ENCODE data around the gene IFT52. TPM values are rescaled to one million over a fixed set of nuclear protein-coding genes. Genes with fewer than 3 reads are reported as not detected.

Gene IFT52, protein sequence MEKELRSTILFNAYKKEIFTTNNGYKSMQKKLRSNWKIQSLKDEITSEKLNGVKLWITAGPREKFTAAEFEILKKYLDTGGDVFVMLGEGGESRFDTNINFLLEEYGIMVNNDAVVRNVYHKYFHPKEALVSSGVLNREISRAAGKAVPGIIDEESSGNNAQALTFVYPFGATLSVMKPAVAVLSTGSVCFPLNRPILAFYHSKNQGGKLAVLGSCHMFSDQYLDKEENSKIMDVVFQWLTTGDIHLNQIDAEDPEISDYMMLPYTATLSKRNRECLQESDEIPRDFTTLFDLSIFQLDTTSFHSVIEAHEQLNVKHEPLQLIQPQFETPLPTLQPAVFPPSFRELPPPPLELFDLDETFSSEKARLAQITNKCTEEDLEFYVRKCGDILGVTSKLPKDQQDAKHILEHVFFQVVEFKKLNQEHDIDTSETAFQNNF
- 1 to 10 TPM; 2.5 to 5.3 (median 3.7) TPM for total RNA-seq
- 1 to 10 TPM; 2.9 to 4.9 (median 3.0) TPM for polyA plus RNA-seq
- long read RNA-seq, donor 1, partial matches to known transcripts, result 0 of 2 reads
- long read RNA-seq, donor 1, other reads (novel, unspliced or antisense), result 0 of 2 reads
- long read RNA-seq, donor 2, partial matches to known transcripts, result 1 of 9 reads
- long read RNA-seq, donor 2, other reads (novel, unspliced or antisense), result 1 of 9 reads

DNA sequence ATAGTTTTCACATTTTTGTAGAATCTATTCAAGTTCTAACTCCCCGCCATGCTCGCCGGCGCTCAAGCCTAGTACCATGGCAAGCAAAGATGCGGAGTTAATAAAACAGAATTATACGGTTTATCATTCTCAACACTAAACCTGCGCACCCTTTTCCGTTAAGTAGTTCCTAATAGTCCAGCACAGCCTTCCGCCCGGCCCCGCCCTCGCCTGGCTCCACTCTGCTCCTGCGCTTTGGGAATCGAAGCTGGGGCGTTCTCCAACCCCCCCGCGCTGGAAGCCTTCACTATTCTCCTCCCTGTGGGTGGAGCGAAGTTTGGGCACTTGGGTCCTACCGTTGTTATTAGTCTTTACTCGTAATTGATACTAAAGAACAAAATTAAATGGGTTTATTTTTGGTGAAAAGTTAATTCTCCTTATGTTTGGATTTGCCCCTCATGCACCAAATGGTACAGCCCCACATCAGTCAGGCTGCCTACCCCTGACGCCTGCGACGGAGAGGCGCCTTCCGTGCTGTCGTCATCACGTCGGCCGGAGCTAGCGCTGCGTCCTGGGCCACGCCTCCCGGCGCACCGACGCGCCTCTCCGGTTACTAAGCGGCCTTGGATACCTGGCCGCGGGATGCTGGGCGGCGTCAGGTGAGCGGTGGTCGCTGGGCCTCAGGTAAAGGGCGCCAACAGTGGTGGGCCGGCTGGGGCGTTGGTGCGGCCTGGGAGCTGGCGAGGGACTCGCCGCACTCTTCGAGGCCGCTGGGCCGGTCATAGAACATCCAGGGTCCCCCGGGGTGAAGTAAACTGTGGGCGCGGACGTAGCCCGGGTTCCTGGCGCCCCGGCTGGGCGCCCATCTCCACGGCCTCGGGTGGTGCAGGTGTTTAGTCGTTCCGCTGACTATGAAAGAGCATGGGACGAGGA is at the start of gene IFT52:
Gene IFT52, plus strand, starts transcription at position 546 of the 912 bp plus-strand sequence. CDS start 3,762 bp downstream, outside the sequence.
- DNase-seq (peak; percentile 92 to 96), ATAC-seq (peak; percentile 99 to 100 (median 100))
- Histone ChIP-seq H3K9me3 (no peaks in the 10 kb centered on the region), H3K27ac (peak within 1 kb of the TSS; percentile 79), H3K4me3 (peak within 1 kb of the TSS; percentile 89), H3K36me3 (ENCODE audit: insufficient read depth in 1 of 2, low read depth in 1 of 2) (peaks cover 0 to 16% of the 10 kb centered on the region in 2 donors), H3K27me3 (ENCODE audit: insufficient read depth in 3 of 3, low read length in 2 of 3) (no peaks in the 10 kb centered on the region), H3K4me1 (peaks cover 5% of the 10 kb centered on the region)
- WGBS, 3 donors, result 0% methylated on average over 68 of the region's 68 CpGs
- TF ChIP-seq, protein P1, sequence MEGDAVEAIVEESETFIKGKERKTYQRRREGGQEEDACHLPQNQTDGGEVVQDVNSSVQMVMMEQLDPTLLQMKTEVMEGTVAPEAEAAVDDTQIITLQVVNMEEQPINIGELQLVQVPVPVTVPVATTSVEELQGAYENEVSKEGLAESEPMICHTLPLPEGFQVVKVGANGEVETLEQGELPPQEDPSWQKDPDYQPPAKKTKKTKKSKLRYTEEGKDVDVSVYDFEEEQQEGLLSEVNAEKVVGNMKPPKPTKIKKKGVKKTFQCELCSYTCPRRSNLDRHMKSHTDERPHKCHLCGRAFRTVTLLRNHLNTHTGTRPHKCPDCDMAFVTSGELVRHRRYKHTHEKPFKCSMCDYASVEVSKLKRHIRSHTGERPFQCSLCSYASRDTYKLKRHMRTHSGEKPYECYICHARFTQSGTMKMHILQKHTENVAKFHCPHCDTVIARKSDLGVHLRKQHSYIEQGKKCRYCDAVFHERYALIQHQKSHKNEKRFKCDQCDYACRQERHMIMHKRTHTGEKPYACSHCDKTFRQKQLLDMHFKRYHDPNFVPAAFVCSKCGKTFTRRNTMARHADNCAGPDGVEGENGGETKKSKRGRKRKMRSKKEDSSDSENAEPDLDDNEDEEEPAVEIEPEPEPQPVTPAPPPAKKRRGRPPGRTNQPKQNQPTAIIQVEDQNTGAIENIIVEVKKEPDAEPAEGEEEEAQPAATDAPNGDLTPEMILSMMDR (IDR thresholded peaks at IDR 0.05), result no peak
- intact Hi-C loops (cut with DNase I), result loop anchor here (5.0 kb wide), 1 partner anchor 133 kb away; the partner anchor contains the start of gene SRSF6 (in 2 of the 2)

DNA sequence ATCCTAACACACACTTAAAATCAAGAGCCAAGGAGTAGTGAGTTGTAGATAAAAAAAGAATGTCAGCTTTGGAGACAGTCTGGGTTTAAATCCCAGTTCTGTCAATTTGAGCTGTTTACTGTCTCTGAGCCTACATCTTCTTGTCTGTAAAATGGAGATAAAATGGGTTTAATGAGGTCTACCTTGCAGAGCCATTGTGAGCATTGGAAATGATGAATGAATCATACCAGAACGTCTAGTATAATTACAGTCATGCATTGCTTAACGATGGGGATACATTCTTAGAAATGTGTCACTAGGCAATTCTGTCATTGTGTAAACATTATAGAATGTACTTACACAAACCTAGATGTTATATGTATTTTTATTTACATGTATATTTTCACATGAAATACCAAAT is 49.5 kb upstream of the IFT52 start:
- no peak overlapping the region for H3K4me3 ChIP-seq
- H3K36me3 ChIP-seq (ENCODE audit: insufficient read depth in 1 of 2, low read depth in 1 of 2), result peaks cover 0 to 74% of the 10 kb centered on the region in 2 donors
- H3K27me3 ChIP-seq (ENCODE audit: insufficient read depth in 3 of 3, low read length in 2 of 3), result no peaks in the 10 kb centered on the region
- H3K9me3 ChIP-seq, result no peaks in the 10 kb centered on the region
- H3K27ac ChIP-seq, result no peak overlapping the region
- DNase-seq (no peak), ATAC-seq (no peak)
- intact Hi-C loops (cut with DNase I), result no loop called here
- TF ChIP-seq, protein P1 (IDR thresholded peaks at IDR 0.05), result no peak
- 72 to 84% (median 76%) methylated on average over 2 of the region's 2 CpGs for WGBS, 3 donors
- H3K4me1 ChIP-seq, result no peaks in the 10 kb centered on the region

DNA sequence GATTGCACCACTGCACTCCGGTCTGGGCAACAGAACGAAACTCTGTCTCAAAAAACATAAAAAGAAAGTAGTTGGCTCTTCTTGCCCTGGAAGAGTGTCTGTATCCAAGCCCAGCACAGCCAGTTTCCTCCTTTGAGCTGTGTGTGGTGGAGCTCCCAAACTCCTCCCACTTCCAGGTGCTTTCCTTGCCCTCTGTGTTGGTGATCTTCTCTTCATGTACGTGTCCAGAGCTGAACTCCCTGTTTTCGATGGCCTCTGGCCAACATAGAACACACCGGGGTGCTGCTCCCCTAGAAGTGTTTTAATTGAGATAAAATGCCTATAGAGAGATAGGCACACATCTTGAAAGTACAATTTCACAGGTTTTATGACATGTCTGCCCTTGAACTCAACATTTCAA is 48.6 kb upstream of the IFT52 start:
- ATAC-seq (no peak), DNase-seq (no peak)
- H3K4me3 ChIP-seq, result no peak overlapping the region
- 88 to 93% (median 91%) methylated on average over 5 of the region's 5 CpGs for WGBS, 3 donors
- H3K27me3 ChIP-seq (ENCODE audit: insufficient read depth in 3 of 3, low read length in 2 of 3), result no peaks in the 10 kb centered on the region
- no peaks in the 10 kb centered on the region for H3K9me3 ChIP-seq
- peaks cover 0 to 65% of the 10 kb centered on the region in 2 donors for H3K36me3 ChIP-seq (ENCODE audit: insufficient read depth in 1 of 2, low read depth in 1 of 2)
- H3K27ac ChIP-seq, result no peak overlapping the region
- intact Hi-C loops (cut with DNase I), result no loop called here
- TF ChIP-seq, protein P1 (IDR thresholded peaks at IDR 0.05), result no peak
- H3K4me1 ChIP-seq, result no peaks in the 10 kb centered on the region

DNA sequence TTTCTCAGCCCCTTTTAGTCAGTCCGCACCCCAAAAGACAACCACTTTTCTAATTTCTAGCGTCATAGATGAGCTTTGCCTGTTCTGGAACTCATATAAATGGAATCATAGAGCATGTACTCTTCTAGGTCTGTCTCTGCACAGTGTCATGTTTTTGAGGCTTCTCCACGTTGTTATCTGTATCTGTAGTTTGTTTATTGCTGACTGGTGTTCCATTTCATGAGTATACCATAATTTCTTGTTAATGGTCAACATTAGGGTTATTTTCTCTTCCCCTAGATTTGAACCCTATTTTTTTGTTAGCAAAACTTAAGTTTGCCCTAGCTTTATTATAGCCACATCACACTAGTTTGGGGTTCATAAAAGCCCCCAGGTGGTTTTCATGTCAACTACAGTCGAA is 48.1 kb upstream of the IFT52 start:
- TF ChIP-seq, protein P1 (IDR thresholded peaks at IDR 0.05), result no peak
- Histone ChIP-seq H3K4me1 (no peaks in the 10 kb centered on the region), H3K27me3 (ENCODE audit: insufficient read depth in 3 of 3, low read length in 2 of 3) (no peaks in the 10 kb centered on the region), H3K36me3 (ENCODE audit: insufficient read depth in 1 of 2, low read depth in 1 of 2) (peaks cover 0 to 65% of the 10 kb centered on the region in 2 donors), H3K27ac (no peak overlapping the region), H3K9me3 (no peaks in the 10 kb centered on the region), H3K4me3 (no peak overlapping the region)
- intact Hi-C loops (cut with DNase I), result no loop called here
- WGBS, 3 donors, result 75 to 76% (median 76%) methylated on average over 4 of the region's 4 CpGs
- DNase-seq, result no peak
- ATAC-seq, result no peak
